NCI-H2081 treated with DMSO at 0.1 percent for 48 hours (cell line): ENCODE data around the gene COL20A1.

Experiments
- DNase-seq: peaks from one replicate; lab custom pipeline; 2025; lab: John Stamatoyannopoulos, UW

Gene COL20A1

DNA sequence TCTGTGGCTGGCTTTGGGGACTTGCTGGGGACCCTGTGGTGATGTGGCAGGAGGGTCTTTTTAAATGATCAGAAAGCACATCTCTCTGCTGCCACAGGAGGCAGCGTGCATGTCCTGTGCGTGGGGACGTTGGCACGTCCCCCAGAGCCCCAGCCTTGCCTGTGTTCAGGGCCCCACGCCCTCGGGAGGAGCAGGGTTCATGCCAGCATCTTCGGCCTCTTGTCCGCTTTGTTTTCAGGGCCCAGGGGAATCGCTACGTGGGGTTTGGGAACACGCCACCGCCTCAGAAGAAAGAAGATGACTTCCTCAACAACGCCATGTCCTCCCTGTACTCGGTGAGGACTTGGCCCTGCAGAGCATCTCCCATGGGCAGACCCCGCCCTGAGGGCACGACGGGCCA, 14.3 kb upstream of the COL20A1 start:
- DNase-seq = no peak

DNA sequence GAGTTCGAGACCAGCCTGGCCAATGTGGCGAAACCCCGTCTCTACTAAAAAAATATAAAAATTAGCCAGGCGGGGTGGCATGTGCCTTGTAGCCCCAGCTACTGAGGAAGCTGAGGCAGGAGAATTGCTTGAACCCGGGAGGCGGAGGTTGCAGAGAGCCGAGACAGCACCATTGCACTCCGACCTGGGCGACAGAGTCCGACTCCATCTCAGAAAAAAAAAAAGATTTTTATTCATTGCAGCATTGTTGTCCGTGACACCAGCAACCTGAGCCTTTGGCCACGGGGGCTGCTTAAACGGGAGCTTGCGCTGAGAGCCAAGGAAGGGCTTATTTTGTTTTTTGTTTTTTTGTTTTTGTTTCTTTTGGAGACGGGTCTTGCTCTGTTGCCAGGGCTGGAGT, 13.1 kb upstream of the COL20A1 start:
- DNase-seq = no peak

DNA sequence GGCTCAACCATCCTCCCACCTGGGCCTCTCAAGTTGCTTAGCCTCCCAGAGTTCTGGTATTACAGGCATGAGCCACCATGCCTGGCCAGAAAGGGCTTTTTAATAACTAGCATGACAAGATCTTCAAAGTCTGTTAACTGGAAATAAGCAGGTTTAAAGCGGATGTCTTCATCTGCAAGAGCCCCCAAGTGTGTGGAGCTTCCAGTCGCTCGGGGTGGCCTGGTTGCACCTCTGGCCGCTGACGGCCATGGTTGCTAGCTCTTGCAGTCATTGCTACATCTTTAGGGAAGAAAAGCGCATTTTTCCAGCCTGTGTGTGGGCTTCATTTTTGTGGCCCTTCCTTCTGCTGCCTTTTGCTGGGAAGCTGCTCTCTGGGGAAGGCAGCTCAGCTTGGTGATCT, 12.6 kb upstream of the COL20A1 start:
- no peak for DNase-seq

DNA sequence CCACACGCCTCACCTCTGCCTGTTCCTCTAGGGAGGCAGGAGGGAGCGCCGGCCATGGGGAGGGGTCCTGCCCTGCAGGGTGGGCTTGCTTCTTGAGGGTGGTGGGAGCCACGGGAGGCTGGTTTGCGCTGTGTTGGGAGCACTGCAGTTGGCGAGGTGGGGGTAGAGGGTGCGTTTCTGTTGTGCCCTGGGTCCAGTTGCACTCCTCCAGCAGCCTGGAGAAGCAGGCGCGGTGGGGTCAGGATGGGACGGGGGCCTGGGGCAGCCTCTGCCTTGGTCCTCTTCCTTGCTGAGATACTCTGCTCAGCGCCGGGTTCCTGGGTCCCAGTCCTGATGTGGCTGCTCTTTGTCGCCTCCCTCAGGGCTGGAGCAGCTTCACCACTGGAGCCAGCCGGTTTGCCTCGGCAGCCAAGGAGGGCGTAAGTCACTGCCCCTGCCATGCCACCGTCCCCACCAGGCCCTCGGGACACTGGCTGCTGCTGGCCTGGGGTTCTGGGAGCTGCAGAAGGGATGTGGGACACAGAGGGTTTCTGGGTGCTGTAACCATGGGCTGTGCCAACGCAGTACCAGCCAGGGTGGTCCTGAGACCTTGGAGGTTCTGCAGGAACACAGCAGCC, 11.9 kb upstream of the COL20A1 start:
- no peak for DNase-seq

DNA sequence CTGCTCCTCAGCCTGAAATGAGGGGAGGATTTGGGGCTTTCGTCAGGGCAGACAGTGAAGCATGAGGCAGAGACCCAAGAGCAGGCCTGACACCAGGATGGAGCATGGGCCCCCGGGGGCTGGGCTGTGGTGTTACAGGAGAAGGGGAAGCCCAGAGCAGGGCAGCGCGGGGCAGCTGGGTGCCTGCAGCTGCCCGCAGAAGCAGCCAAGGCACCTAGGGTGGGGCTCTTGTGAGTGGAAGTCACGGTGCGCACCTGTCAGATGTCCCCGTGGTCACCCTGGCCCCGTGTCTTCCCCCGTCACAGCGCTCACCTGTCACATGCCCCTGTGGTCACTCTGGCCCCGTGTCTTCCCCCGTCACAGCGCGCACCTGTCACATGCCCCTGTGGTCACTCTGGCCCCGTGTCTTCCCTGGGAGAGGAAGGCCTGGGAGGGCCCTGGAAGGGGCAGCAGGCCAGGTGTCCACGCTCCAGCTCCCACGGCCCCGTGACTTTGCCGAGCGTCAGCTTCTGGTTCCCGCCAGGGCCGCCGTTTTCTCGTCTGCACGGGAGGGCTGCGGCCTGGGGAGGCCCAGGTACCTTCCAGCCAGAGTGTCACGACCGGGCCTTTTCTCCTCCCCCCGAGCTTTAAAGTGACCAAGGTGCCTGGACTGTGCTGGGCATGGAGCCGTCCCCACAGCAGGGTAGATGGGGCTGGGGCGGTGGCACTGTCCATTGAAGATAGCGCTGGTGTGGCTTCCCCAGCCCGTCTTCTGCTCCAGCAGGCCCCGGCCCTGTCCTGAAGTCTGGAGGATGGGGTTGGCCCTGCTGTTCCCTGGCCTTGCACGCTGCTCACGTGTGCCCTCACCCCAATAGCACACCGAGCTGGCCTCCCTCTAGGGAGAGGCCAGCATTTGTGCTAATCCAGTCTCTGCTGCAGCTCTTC, 11.0 kb upstream of the COL20A1 start:
- DNase-seq = no peak

DNA sequence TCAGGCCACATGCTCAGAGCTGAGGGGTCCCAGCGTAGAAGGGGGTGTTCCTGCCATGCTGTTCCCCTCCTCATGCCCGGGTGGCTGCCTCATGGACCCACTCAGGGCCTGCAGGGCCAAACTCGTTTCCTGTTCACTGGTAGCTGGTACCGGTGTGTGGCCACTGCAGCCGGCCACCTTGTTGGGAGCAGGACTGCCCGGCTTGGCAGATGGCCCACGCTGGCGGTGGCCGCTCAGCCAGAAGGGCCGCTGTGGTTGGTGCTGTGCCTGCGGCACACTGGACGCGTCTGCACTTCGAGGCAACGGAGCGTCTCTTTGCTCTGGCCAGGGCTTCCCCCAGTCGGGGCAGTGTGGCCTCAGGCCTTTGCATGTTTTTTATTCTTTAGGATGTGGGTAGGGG, 10.0 kb upstream of the COL20A1 start:
- DNase-seq = no peak

DNA sequence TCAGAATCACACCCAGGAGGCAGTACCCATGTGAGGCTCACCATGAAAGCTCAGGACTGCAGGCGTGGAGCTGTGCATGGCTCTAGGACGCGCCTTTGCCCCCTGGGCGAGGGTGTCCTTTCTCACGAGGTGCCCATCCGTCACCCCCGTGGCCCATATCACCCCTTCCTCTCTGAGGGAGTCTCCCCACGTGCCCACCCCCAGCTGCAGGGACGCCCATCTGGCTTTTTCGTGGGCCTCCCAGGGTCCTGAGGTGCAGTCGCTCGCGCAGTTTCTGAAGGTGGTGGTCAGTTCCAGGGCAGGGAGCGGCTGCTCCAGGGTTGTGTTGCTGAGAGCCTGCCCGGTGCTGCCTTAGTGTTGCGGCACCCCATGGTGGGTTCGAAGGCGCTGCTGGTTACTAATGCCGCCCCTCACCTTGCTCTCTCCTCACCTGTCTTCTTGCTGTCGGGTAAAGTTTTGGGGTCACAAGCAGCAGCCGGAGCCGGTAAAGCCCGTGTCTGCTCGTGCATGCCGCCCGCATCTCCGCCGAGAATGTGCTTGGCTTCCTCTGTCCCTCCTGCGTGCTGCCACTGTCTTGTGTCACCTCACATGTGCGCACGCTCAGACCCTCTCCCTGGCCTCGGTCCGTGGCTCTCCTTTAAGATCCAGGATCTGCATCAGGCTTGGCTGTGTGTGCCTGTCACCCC, 9.4 kb upstream of the COL20A1 start:
- DNase-seq = no peak

DNA sequence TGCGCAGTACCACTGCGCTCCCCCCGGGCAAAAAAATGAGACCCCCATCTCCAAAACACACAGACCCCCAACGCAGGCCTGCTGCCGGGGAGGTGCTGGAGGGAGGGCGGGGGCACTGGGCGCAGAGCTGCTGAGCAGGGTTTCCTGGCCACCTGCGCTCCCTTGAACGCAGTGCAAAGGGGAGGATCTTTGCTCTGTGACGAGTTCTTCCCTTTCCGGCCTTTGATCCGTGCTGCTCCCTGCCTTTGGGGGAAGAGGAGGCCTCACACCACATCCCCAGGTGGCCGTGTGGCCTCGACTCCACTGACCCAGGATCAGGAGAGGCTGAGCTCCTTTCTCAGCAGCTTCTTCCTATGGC, 8.9 kb upstream of the COL20A1 start:
- DNase-seq = no peak

DNA sequence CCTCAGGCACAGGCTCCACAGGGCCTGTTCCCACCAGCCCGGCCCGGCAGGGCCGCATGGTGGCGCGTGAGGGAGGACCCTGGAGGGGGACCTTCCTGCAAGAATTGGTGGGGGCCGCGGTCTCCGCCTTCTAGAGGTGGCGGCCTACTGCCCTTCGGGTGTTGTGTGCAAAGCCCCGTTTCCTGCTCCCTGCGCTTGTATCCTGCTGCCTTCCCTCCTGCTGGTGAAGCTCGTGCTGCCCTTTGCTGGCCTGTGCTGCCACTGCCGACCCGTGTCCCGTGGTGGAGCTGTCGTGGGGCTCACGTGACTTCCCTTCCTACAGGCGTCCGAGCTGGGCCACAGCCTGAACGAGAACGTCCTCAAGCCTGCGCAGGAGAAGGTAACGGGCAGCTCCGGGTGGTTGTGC, 8.4 kb upstream of the COL20A1 start:
- DNase-seq = no peak

DNA sequence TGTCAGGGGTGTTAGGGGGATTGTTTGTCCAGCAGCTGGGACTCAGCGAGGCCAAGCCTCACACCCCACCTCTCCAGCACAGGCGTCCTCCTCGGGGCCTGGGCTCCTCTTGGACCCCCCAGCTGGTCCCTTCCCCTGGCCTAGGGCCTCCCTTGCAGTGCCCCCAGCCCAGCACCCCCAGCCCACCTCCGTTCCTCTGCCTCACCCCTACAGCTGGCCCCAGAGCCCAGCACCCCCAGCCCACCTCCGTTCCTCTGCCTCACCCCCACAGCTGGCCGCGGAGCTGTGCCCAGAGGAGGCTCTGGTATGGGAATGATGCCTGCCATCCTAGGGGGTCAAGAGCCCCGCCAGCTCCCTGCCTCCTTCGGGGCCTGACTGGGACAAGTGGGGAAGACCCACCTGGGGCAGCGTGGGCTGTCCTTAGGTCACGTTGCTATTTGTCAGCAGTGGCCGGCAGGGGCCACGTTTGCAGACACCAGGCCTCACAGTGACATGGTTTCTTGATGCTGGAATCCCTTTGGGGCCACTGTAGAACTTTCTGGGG, 7.9 kb upstream of the COL20A1 start:
- DNase-seq = no peak

DNA sequence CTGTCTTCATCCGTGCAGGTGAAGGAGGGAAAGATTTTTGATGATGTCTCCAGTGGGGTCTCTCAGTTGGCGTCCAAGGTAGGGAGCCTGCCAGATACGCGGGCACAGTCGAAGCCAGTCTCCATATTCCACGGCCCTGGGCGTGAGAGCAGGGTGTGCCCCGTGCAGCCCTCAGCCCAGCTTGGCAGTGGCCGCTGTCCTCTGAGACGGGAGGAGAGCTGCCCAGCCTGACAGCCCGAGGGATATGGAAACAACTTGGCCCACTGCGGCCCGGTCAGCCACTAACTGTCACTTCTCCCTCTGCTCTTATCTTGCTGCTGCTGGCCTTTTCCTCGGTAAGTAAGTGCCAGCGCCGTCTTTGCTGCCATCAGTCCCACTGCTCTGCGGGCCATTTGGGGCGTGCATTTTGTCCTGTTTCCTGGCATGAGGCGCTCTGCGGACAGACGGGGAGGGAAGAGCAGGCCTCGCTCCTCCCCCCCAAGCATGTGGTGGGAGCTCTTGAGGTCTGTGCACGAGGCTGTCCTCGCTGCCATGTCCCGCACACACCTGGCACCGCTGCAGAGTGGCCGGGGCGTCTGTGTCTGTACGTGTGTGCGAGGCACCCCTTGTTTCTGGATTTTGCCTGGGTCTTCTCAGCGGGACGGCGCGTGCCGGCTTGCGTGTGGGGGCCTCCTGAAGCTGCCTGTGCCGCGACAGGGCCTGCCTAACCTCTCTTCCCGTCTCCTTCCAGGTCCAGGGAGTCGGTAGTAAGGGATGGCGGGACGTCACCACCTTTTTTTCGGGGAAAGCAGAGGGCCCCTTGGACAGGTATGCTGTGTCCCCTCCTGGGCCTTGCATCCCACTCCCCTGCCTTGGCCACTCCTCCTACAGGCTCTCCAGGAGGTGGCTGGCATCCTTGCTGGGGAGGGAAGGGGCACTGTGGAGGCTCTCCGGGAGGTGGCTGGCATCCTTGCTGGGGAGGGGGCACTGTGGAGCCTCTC, 7.1 kb upstream of the COL20A1 start:
- DNase-seq = no peak

DNA sequence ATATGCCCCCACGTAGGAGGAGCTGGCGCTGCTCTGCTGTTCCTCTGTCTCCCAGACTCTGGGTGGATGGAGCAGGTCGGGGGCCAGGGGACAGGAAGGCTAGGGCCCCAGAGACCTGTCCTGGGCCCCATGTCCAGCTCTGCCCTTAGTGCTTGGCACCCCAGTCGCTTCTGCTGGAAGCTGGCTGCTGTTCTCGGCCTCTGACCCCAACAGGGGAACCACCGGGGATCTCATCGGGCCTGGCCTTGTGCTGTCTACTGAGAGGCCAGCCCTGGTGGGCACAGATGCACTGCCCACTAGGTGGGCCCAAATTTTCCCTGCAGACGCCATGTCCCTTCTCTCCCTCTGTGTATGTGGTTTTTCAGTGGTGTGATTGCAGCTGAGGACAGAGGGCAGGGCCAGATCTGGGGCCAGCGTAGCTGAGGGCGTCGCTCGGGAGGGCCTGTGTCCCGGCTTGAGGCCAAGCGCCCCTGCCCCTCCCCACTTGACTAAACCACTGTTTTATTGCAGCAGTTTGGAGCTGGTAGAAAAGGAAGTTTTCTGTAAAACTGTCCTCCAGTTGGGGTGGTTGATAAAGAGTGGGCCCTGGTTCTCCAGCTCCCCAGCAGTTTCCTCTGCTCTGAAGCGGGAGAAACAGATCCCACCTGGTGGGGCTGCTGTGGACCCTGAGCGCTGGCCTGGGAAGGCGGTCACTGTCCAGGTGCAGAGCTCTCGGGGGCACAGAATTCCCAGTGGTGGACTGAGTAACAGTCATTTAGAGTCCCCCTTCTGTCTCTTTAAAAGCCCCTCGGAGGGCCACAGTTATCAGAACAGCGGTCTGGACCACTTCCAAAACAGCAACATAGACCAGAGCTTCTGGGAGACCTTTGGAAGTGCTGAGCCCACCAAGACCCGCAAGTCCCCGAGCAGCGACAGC, 5.9 kb upstream of the COL20A1 start:
- no peak for DNase-seq

DNA sequence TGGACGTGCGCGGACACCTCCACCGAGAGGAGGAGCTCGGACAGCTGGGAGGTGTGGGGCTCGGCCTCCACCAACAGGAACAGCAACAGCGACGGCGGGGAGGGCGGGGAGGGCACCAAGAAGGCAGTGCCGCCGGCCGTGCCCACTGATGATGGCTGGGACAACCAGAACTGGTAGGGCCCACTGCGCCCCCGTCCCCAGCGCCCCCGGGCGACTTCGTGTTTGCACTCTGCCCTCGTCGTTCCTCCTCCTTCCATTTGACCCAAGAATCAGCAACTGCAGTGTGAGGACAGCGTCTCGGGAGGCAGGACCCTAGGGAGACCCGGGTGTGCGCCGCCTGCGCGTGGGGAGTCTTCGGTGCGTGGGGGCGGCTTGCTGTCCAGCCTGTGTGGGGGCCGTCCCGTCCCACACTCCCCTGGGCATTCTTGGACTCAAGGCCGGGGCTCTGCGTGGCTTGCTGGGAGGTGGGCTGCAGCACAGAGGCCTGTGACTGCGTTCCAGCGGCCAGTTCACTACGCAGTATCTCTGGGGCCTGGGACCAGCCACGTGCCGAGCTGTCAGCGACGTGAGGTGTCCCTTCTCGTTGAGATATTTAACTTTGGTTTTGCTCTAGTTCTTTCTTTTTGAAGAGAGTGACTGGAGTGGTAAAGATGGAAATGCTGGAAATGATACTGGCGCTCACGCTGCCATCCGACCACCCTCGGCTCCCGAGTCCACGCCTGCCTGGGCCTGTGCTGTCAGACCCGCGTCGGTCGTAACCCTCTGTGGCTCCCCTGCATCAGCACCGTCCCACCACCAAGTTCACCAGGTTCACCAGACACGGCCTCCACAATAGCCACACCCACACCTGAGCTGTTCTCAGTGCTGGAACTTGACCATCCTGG, 5.0 kb upstream of the COL20A1 start:
- no peak for DNase-seq

DNA sequence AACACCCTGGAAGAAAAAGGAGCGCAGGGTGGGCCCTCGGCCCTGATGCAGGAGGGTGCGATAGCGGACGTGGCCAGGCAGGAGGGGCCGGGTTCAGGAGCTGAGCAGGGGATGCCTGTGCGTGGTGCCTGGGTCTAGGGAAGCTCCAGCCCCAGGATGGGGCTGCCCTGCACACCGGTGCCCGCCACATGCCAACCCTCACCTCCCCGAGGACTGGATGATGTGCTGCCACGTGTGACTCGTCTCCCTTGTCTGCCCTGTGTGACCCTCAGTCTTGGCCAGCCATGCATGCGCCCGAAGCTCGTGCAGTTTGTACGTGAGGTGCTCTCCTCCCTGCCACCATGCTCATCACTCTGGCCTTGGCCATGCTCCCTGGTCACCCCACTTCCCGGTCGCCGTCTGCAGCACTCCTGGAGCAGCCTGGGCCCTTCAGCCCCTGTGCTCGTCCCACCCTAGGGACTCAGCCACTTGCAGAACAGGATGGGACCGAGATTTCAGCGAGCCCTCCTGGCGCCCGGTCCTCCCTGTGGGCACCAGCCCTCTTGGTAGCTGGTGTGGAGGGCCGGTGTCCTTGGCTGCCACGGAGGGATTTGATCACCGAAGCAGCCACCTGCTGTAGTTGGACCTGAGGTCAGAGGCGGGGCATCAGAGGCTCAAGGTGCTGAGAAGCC, 4.3 kb upstream of the COL20A1 start:
- DNase-seq = no peak

DNA sequence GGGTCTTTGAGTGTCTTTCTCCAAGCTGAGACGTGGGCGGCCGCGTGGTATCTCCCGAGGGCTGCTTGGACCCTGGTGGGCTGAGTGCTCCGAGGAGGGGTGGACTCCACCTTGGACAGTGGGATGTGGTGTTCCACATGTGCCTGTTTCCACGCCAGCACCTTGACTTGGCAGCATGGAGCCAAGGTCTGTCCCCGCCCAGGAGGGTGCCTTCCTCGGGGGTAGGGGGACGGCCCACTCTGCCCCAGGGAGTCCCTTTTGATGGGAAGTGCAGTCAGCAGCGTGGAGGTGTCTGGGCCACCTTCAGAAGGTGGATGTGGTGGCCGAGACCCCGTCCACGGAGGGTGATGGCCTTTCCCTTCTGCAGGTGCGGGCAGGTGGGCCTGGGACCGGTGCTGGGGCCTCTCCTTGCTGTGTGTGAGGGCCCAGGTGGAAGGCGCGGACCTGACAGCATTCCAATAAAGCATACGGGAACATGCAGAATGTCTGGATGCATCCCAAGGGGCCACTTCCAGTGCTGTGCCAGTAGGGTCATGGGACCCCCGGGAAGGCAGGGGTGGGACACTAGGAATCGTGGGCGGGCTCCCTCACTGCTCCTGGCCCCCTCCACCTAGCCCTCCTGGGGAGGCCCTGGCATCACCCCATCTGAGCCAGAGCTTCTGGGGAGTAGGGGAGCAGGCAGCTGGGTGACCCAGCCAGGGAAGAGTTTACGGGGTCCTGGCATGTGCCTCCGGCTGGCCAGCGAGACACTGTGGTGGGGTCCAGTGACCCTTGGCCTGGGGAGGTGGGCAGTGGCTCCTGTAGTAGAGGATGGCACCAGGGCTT, 3.5 kb upstream of the COL20A1 start:
- no peak for DNase-seq

DNA sequence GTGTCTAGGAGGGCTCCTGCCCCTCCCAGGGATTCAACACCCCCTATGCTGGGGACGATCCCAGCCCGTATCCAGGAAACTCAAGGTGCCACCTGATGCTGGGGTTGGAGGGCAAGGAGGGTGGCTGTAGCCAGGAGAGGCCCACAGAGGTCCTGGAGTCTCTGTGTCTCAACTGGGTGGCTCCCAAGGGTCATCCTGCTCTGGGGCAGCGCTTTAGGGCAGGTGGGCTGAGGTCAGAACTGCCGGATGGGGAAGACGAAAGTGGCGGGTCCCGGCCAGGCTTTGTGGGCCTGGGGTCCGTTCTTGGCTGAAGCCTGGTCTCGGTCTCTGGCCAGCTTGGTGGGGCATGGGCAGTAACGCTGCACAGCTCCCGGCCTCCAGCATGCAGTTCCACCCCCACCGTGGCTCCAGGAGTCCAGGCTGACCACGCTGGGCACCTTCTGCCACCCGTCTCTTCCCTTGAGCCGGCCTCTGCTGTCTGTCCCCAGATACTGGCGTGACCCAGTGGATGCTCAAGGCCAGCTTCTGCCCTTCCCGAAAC, 2.8 kb upstream of the COL20A1 start:
- no peak for DNase-seq

DNA sequence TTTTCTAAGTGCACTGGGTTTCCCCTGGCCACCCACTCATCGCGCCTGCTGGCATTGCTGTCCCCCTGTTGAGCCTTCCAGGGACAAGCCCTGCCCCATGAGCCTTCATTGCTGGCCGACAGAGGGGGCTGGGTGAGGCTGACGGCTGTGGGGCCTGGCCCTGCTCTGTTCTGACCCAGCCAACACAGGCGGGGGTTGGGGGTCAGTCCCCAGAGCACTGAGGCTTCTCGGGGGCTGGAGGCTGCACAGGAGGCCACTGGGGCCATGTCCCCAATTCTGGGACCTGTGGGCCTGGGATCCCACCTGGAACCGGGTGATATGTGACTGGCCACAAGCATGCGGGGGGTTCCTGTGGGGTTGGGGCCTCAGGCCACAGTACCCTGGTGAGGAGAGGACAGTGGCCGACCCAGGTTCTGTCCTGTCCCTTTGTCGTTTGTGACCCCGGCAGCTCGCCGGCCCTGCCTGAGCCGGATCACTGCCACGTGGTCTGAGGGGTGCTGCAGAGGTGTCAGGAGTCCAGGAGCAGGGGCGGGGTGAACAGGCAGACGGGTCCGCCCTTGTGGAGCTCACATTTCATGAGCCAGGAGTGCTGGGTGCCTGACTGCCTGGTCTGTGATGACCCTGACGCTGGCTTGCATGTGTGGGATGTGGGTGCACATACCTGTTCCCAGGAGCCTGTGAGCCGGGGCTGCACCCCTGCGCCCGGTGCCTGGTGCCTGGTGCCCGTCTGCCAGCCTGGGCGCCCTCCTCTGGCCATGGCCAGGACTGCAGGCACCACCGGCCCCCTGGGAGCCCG, 2.1 kb upstream of the COL20A1 start:
- DNase-seq = no peak
